Fibroblast of skin of left biceps (primary cell): ENCODE results near the gene APOL5.

Experiments
- DNase-seq, 2 experiments: peaks; one replicate each; pipeline ENCODE4 v3.0.0-alpha.2; 2013; ENCODE audit warnings: low read depth in 2 of 2

Gene APOL5

GRCh38 chr22:35742342-35743100 lies 24.8 kb downstream of the APOL5 start:
- DNase-seq = peak in 1 of 2 experiments; percentile 34

- no peak for DNase-seq
These were observed 25.7 kb downstream of the APOL5 start for GRCh38 chr22:35743326-35743860.

GRCh38 chr22:35746248-35746647 lies 28.6 kb downstream of the APOL5 start:
- no peak for DNase-seq

DNA sequence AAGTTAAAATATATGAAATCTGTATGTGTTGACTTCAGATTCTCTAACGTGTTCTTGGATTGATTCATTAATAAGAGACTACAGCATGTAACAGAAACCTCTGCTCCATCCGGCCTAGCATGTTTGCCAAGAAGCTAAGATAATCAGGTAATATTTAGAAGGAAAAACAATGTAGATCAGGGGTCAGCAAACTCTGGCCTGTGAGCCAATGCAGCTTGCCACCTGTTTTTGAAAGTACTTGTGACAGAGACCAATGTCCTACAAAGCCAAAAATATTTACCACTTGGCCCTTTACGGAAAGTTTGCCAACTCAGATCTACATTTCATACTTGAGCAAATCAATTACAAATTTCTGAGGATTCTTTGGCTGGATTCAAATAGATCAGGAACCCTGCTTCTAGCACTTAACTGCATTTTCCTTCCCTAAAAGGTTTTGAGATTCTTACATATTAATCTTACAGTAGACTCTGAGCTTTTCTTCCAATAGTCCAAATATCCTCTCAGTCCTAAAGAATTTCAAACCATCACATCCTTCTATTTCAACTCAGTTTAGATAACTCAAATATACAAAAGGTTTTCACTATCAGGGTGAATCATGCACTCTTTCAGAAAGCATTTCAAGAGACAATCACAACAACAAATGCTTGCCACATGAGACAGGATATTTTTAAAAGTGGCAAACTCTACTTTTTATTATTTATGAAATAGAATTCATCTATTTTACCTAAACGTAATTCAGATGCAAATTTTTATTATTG lies 29.5 kb downstream of the APOL5 start:
- no peak for DNase-seq

DNA sequence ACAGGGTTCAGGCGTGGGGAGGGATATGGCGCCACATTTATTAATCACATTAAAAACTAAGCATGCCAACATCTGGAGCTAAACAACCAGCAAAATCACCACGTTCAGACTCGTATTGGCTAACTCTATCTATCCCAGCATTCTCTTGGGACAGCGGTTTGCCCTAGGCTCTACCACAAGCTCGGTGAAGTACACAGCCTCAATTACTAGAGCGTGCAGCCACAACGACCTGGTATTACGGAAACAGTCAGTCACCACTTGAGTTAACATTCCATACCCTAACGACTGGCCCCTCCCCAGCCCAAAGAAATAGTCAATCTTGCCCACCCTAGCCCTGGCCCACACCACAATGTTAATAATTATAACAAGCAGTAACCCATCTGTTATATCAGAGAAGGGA lies 32.1 kb downstream of the APOL5 start:
- no peak for DNase-seq

- no peak for DNase-seq
These were observed 34.6 kb downstream of the APOL5 start for GRCh38 chr22:35752006-35752862.

- DNase-seq = no peak
These were observed 35.2 kb downstream of the APOL5 start for GRCh38 chr22:35752863-35753189.

DNA sequence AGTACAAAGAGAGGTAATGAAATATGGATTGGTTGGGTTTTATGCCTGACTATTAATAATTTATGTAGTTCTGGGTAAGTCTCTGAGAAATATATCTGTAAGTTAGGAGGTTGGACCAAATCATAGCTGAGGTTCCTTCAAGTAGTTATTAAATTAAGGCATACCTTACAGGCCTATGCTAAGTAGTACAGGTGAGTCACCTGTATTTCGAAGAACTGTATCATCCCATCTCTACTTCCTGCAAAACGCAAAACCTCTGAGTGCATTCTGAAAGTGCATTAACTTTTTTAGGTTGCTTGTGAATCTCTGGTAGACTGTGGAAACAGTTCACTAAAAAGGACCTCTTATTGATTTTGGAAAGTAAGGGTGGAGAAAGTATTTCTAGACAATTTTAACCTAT lies 37.1 kb downstream of the APOL5 start:
- DNase-seq = no peak

DNA sequence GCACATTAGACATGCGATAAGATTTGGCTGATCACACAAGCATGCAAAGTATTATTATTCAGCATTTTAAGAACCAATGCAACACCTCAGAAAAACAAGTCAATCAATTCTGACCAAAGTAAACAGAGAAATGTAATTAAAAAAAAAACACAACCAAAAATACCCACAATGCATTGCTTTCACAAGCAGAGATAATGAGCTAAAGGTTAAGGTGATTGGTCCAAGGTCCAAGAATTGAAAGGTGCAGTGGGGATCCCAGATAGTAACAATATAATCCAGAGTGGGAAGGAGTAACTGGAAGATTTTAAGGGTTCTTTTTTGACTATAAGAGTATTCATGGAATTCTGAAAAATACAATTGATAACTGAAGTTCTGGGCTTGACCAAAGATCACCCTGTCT lies 39.0 kb downstream of the APOL5 start:
- no peak for DNase-seq

DNA sequence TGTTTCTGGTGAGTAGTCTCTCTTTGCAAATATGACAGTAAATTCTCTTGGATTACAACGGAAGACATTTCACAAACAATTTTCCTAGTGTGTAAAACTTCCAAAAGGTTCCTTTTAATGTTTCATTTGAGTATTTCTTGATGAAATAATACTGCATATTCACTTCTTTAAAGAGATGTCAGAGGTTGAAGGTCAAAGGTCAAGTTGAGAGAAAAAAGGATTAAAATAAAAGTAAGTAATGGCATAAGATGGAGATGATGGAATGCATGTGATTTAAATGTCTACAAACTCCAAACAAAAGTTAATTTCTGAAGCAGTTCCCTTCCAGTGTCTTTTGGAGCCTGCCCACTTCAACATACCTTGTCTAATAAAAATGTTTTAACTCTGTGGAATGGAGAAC lies 40.7 kb downstream of the APOL5 start:
- no peak for DNase-seq

DNA sequence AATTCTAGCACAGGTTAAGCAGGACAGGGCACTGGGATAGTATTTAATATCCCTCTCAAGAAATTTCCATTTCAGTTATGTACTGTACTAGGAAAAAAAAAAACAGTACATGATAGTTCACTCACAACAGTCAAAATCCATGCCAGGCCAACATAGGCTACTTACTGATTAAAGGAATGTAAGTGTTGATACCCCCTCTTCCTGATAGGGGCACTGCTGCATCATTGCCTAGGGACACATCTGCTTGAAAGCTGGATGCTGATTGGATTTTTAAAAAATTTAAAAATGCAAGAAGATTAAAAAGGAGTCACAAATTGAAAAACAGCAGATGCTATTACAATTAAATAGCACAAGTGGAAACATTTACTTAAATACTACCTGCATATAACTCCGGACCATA lies 43.4 kb downstream of the APOL5 start:
- DNase-seq = no peak

GRCh38 chr22:35766654-35767580 lies 49.2 kb downstream of the APOL5 start:
- no peak for DNase-seq

DNA sequence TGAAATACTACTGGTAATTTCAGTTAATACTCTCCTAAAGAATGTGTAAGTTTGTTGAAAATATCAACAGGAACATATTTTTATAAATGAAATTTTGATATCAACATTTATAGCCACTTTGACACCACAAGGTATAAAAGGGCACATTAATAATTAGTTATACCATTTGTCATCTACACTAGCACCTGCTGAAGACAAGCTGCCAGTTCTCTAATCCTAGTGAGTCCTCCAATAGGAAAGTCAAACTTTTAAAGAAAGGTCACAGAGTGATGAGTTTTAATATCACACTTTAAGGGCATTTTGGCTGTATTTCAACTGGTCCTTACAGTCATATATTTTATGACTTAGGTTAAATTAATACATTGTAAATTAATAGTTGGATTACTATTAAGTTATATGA lies 52.3 kb downstream of the APOL5 start:
- DNase-seq = no peak

DNA sequence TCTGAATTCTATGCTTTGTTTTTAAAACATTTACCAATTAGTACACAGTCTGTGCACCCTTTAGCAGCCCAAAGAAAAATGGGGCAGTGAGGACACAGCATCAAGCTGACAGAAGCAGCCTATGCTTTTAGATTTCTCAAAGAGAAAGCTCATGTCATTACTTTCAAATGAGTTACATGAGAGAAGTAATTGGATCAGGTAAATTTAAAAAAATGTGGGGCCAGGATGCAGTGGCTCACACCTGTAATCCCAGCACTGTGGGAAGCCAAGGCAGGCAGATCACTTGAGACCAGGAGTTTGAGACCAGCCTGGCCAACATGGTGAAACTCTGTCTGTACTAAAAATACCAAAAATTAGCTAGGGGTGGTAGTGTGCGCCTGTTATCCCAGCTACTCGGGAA lies 57.7 kb downstream of the APOL5 start:
- no peak for DNase-seq

DNA sequence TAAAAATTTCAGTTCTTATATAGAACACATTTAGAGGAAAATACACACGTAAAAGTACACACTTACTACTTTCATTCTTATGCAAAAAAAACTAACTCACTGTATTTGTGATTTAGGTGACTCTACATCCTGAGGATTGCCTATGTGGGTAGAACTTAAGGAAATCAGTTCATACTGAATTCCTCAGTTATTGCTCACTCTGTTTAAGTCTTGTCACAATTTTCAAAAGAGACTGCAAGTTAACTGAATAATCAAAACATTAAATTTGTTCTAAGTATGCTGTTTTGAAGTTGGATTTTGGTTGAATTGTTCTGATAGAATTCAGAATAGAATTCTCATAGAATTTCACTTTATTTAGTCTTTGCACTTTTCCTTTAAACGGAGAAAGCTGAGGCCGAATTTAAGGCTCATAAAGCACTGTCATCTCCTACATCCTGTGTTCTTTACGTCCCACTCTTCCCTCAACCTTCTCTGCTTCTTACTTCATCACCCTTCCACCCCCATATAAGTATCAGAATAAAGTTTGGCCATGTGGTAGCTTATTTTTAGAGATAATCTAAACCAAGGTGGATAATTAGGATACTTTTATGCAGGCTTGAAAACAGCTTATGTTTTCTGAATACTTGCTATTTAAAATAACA lies 59.8 kb downstream of the APOL5 start:
- peak; percentile 35 to 40 for DNase-seq
